ENCODE measurements around the gene WDR33.

The WDR33 gene

DNA sequence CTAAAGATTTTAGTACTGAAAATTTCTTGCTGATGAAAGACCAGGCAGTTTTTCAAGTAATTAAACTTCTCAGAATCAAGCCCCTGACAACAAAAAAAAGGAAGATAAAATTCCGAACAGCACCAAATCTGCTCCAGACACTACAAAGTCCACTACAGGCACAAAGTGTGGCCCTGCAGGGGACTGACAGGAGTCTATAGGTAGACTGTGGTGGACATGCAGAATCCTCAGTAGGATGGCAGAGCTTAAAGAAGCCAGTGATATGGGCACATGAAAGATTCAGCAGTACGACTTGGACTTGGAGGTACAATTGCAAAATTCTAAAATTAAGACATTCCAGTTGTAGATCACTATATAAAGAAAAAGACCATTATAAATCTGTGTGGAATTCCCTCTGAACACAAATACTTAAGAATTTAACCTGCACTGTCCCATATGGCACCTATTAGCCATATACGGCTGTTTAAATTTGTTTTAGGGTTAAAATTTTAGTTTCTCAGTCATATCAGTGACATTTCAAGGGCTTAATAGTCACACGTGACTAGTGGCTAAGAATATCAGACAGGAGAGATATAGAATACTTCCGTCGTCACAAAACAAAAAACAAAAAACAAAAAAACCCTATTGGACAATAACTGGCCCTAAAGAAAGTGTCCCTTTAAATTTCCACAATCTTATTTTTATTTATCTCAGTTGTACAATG, 77.7 kb downstream of the WDR33 start:
- H3K4me3 ChIP-seq (ENCODE audit: low read length), result no peak overlapping the region
- TF ChIP-seq ZNF274 (IDR thresholded peaks at IDR 0.05; ENCODE audit: low read depth, low read length), result no peak

DNA sequence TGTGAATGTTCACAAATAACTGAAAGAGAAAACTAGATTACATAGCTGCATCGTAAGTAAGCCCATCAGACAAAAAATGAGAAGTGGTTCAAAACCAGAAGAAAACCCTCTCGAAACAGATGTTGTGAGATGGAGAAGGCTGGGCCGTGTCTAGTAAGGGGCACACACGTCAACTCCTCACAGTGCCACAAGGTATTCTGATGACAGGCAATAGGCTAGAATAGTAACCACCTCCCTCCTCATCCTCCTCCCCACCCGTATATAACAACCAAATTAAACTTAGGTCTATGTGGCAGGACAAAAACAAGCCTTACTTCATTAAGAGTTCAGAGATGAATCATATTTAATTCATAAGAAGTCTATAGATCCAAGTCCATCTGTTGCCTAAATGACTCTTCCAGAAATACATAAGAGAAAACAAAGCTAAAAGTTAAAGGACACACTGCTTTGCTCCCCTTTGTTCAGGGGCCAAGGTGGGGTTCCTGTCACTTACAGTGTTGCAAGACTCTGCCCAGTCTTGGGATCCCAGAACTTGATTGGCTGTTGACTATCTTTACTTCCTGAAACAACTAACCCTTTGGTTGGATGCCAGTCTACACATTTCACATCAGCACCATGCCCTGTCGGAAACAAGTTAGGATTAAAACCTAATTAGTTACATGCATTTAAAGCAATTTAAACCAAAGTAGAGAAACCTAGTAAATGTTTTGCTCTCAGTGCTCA, 84.7 kb downstream of the WDR33 start:
- H3K4me3 ChIP-seq (ENCODE audit: low read length), result no peak overlapping the region
- no peak for TF ChIP-seq ZNF274 (IDR thresholded peaks at IDR 0.05; ENCODE audit: low read depth, low read length)

DNA sequence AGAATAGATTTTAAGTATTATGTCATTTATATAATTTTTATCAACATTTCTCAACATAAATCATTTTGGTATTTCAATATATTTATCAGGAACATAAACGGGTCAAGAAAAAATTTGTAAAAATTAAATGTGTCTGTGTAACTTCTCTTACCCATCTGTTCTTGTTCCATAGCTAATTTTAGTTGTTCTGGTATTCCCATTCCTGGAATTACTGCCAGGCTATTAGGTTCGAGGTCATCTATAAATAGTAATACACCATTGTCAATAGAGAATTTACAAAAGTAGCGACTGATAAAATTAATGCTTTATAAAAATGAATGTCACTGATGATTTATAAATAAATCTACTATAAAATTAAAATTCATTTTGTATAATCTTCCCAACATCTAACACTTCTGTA, 88.2 kb downstream of the WDR33 start:
- no peak overlapping the region for H3K4me3 ChIP-seq (ENCODE audit: low read length)
- TF ChIP-seq ZNF274 (IDR thresholded peaks at IDR 0.05; ENCODE audit: low read depth, low read length), result no peak

DNA sequence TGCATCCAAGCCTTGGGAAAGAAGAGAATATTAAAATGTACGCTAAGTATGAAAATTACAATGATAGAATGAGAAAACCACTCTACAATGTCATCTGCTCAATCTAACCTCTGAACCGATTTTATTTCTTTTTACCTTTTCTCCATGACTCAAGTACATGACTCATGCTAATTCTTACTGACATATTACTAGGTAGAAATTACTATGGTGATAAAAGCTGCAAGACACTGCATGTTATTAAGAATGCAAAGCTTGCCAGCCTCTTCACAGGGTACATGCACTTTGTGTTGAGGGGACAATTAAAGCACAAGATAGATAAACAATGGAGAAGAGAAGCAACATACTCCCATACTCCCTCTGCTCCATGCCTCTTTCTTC, 89.0 kb downstream of the WDR33 start:
- no peak for TF ChIP-seq ZNF274 (IDR thresholded peaks at IDR 0.05; ENCODE audit: low read depth, low read length)
- no peak overlapping the region for H3K4me3 ChIP-seq (ENCODE audit: low read length)

DNA sequence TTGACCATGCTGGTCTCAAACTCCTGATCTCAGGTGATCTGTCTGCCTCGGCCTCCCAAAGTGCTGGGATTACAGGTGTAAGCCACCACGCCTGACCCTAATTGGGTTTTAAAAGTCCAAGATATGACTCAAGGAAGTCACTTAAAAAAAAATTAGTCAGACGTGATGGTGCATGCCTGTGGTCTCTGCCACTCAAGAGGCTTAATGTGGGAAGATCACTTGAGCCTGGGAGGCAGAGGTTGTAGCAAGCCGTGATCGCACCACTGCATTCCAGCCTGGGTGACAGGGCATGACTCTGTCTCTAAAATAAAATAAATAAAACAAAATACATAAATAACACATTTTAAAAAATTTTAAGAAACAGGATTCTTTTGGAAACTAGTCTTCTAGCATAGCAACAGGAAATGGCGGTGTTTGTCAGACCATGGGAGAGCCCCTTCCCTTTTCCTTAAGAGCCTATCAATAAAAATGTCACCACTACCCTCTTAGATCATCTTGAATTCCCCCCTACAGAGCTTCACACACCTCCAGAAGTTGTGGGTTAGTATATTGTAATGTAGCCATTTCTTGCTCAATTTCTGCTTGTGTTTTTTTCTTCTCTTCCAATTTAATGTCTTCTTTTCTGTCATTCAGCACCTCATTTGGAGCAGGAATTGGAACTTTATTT, 89.5 kb downstream of the WDR33 start:
- TF ChIP-seq ZNF274 (IDR thresholded peaks at IDR 0.05; ENCODE audit: low read depth, low read length), result no peak
- H3K4me3 ChIP-seq (ENCODE audit: low read length), result no peak overlapping the region

DNA sequence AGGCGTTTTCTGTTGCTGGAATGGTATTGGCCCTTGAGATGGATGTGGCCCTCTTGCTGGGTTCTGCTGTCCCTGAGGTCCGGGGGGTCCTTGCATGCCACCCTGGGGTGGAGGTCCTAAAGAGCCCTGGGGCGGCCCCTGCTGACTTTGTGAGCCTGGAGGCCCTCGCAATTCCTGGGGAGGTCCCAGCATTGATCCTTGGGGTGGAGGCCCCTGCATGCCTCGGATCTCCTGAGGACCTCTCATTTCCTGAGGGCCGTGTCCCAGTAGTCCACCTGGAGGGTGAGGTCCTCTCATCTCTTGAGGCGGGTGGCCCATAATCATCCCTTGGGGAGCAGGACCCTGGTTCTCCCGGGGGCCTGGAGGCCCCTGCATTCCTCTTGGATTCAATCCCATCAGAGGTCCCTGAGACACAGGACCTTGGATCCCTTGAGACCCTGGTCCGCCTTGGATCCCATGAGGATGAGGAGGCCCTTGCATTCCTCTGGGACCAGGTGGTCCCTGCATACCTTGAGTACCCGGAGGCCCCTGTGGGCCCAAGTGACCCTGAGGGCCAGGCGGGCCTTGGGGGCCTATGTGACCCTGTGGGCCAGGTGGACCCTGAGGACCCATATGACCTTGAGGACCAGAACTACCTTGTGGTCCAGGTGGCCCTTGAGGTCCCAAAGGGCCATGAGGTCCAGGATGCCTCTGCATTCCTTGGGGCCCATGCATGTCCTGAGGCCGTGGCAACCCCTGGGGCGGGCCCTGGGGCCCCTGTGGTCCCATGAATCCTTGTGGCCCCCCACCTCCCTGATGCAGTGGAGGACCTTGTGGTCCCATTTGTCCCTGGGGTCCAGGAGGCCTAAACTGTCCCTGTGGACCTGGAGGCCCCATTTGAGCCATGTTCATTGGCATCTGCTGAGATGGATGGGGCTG, 91.4 kb downstream of the WDR33 start:
- H3K4me3 ChIP-seq (ENCODE audit: low read length), result no peak overlapping the region
- no peak for TF ChIP-seq ZNF274 (IDR thresholded peaks at IDR 0.05; ENCODE audit: low read depth, low read length)

DNA sequence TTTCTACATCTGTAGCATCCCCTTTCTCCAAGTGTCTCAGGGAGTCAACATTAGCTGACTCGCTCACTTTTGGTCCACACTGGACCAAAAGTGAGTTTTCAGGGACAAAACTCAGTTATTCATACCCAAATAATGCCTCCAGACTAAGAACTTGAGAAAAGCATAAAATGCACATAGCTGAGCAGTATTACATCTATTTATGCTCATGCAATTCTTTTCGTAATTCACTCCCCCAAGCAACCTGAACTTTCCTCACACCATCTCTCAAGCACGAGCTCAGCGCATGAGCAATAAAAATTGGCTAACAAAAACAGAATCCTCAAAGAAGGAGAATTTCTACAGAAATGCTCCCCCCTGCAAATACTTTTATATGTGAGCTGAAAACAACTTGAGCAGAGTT, 92.7 kb downstream of the WDR33 start:
- no peak overlapping the region for H3K4me3 ChIP-seq (ENCODE audit: low read length)

DNA sequence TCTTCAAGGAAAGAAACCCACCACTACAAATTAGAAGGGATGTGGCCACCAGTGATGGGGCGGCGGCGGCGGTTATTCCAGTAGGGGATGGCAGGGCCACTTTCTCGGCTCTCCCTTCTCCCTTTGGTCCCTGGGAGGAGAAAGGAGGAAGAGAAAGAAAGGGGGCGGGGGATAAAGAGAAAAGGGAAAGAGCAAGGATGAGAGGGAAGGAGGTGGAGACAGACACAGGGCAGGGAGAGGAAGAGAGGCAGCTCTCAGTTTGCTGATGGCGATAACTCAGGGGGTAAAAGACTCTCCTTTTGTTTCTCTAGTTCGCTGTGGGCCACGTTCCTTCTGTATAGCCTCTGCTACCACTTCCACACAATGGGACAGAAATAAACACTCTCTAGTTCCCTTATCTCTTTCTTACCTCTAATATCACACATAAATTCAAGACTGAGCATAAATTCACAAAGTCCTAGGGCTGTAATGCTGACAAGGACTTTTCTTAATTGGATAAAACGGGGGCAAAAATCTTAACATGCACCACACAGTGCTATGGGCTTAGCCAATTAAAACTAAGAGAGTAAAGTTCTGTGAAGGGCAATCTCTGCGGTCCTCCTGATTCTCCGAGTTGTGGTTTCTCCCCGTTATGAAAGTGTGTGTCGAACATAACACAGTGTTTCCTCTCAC, 95.1 kb downstream of the WDR33 start:
- no peak for TF ChIP-seq ZNF274 (IDR thresholded peaks at IDR 0.05; ENCODE audit: low read depth, low read length)
- no peak overlapping the region for H3K4me3 ChIP-seq (ENCODE audit: low read length)

More for the DNA sequence above, 92.7 kb downstream of the WDR33 start:
- no peak for TF ChIP-seq ZNF274 (IDR thresholded peaks at IDR 0.05; ENCODE audit: low read depth, low read length)

DNA sequence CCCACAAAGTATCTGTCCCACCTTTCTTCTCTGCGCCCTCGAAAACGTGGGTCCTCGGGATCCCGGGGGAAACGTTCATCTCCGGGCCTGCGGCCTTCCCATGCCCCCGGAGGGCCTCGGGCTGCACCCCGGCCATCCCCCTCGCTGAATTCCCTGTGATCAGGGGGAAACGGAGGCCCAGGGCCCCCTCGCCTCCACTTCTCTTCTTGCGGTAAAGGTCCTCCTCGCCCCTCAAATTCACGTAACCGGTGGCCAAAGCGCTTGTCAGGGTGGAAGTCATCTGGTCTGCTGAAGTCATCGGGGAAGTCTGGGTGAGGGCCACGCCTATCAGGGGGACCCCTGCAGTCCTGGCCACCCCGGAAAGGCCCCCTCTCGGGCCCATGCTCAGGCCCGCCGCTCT, 97.4 kb downstream of the WDR33 start:
- no peak overlapping the region for H3K4me3 ChIP-seq (ENCODE audit: low read length)
- TF ChIP-seq ZNF274 (IDR thresholded peaks at IDR 0.05; ENCODE audit: low read depth, low read length), result no peak

DNA sequence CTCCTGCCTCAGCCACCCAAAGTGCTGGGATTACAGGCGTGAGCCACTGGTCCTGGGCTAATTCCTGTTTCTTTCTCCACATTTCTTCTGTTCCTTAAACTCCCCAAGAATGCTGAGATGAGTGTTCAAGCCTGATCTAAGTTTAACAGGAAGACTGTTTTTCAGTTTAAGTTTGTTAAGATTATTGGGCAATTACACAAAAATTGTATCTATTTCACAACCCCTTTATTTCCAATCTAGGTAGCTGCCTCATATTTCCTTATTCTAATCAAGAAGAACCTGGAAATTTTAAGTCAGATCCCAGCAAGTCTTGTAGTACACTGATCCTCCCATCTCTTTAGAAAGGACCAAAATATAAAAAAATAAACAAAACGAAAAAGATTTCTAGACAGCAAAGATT, 98.0 kb downstream of the WDR33 start:
- TF ChIP-seq ZNF274 (IDR thresholded peaks at IDR 0.05; ENCODE audit: low read depth, low read length), result no peak
- H3K4me3 ChIP-seq (ENCODE audit: low read length), result no peak overlapping the region

DNA sequence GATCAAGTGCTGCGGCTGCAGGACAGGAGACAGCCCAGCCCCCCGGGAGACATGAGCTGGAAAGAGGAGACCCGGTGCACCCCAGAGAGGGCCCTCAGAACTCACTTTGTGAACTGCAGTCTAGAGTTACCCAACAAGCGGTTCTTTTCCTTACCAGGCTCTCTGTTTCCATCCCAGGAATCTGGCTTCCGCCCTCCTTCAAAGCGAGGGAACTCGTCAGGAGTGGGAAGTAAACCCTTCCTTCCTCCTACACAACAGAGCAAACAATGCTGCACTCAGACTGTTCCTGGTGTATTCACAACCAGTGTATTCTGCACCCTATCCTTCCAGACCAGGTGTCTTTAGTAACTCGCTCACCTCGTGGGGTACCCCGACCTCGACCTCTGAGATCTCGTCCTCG, 101.6 kb downstream of the WDR33 start:
- H3K4me3 ChIP-seq (ENCODE audit: low read length), result no peak overlapping the region
- no peak for TF ChIP-seq ZNF274 (IDR thresholded peaks at IDR 0.05; ENCODE audit: low read depth, low read length)

DNA sequence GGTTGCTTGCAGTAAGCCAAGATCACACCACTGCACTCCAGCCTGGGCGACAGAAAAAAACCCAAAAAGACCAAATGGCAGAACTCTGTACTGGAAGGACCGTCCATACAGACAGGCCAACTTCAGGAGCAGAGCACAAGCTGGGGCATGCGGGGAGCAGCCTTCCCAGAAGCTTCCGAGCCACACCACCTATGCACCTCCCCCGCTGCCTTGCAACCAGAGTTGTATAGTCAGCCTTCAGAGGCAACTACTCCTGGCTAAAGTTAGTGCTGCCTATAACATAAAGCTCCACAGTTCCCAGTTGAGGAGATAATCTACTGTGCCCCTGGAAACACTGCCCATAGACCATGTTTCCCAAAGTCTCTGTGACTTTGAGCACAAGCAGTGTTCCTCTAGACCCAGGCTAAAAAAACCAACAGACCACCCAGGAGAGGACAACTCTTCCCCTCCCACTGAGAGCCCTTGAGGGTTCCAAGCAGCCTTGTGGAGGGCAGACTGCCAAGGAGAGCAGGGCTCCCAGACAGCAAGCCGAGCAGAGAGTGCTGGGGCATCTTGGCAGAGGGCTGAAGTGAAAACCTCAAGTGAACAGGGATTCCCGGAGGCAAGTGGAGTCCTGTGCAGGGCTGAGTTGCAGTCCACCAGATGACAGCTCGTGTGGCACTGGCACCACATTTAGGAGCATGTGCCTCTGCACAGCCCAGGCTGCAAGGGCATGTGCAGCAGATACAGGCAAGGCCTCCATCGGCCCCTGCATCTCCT, 102.9 kb downstream of the WDR33 start:
- no peak for TF ChIP-seq ZNF274 (IDR thresholded peaks at IDR 0.05; ENCODE audit: low read depth, low read length)
- H3K4me3 ChIP-seq (ENCODE audit: low read length), result no peak overlapping the region

Data from GM08714 (cell line).